HUES6 (cell line): Measurements from ENCODE around the gene ACSL1.
A peak's percentile ranks its signal among the peaks of the same experiment; 100 is the strongest.

Experiments used
- H3K27ac ChIP-seq: 2 replicates; pipeline ENCODE4 v1.7.0; 2013; ENCODE audit warnings: low read depth, mild to moderate bottlenecking, low read length, inconsistent platforms
- H3K27me3 ChIP-seq: 2 replicates; pipeline ENCODE4 v1.6.1; 2013; ENCODE audit warnings: low read length; ENCODE audit not compliant: control insufficient read depth, insufficient read depth
- H3K36me3 ChIP-seq: 2 replicates; pipeline ENCODE4 v1.6.1; 2013; ENCODE audit warnings: low read length; ENCODE audit not compliant: control insufficient read depth, insufficient read depth
- H3K4me1 ChIP-seq: 2 replicates; pipeline ENCODE4 v1.6.1; 2013; ENCODE audit warnings: low read length; ENCODE audit not compliant: control insufficient read depth, insufficient read depth
- H3K4me3 ChIP-seq: 2 replicates; pipeline ENCODE4 v1.5.1; 2013; ENCODE audit warnings: low read depth, low read length
- H3K9ac ChIP-seq: one replicate; pipeline ENCODE4 v1.6.1; 2013; ENCODE audit warnings: mild to moderate bottlenecking, low read length
- H3K9me3 ChIP-seq: 2 replicates; pipeline ENCODE4 v1.6.1; 2013; ENCODE audit warnings: low read depth, low read length; ENCODE audit not compliant: control insufficient read depth, insufficient read depth

The ACSL1 gene

DNA sequence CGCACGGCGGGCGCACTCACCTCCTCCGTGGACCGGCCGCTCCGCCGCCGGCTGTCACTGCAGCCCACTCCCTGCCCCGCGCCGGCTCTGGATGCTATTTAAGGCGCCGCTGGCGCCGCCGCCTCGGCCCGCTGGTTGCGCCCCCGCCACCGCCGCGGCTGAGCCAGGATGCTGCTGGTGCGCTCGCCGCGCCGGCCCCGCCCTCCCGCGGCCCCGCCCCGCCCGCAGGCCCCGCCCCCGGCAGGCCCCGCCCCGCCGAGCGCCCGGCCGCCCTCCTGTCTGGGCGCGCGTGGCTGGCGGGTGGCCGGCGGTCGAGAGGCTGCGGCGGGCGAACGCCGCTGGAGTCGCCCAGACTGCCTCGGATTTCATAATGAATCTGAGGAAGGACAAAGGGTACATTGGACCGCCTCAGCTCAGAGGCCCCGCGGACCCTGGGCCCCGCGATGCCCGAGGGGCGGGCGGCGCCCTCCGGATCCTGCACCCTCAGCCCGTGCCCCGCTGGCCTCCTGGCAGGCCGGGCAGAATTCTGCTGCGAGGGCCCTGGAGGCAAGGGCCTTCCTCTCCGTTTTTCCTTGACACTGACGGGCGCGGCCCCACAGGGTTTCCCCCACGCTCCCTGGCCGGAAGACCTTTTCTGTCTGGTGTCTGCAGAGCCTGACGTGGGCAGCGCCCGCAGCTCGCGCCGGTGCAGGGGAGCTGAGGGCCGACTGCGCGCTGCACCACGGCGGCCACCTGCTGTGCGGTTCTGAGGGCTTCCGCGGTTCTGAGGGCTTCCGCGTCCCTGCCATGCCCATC is at the start of gene ACSL1:
Gene ACSL1 (minus strand): TSS at position 73 of the 795 bp plus-strand sequence. CDS start 22,454 bp downstream, outside the sequence.
- Histone ChIP-seq H3K4me3 (peak within 1 kb of the TSS; percentile 83), H3K4me1 (0 out of 2 replicates have a peak, but pooled peaks cover 6% of the 10 kb centered on the region), H3K9me3 (no peaks in the 10 kb centered on the region), H3K9ac (no peak within 1 kb of the TSS), H3K27ac (no peak within 1 kb of the TSS), H3K27me3 (peaks cover 68% of the 10 kb centered on the region), H3K36me3 (no peaks in the 10 kb centered on the region)

DNA sequence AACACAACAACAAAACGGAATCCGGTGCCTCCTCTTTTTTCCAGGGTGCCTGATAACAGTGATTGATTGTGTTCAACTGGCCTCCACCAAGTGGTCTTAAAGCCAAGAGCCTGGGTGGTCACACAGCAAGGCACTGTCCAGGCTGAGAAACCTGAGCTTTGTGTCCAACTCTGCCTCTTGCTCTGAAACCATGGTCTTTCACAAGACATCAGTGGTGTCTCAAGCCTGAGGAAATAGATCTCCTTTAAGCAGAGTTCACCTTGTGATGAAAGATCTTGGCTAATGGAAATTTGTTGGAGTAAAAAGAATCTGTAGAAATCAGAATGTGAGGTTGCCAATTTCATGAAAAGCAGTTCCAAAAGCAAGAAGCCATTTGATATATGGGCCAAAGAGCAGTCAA is 47.3 kb upstream of the ACSL1 start:
- Histone ChIP-seq H3K9me3 (no peaks in the 10 kb centered on the region), H3K4me3 (no peak overlapping the region), H3K4me1 (no peaks in the 10 kb centered on the region), H3K27me3 (no peaks in the 10 kb centered on the region), H3K9ac (no peak overlapping the region), H3K27ac (no peak overlapping the region), H3K36me3 (no peaks in the 10 kb centered on the region)

DNA sequence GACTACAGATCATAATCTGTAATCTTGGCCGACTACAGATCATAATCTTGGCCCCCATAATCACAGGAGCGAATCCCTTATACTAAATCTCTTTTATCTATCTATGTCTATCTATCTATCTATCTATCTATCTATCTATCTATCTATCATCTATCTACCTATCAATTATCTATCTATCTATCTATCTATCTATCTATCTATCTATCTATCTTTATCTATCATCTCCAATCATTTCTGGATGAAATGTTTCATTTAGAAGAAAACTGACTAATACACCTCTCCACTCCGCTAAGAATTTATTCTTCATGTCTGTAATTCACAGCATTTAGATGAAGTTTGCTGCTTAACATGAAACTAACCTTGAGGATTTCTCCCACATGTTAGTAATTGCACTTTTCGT is 45.0 kb upstream of the ACSL1 start:
- H3K27me3 ChIP-seq = no peaks in the 10 kb centered on the region
- no peaks in the 10 kb centered on the region for H3K9me3 ChIP-seq
- no peaks in the 10 kb centered on the region for H3K36me3 ChIP-seq
- no peak overlapping the region for H3K9ac ChIP-seq
- H3K27ac ChIP-seq = no peak overlapping the region
- no peaks in the 10 kb centered on the region for H3K4me1 ChIP-seq
- H3K4me3 ChIP-seq = no peak overlapping the region

GRCh38 chr4:184868623-184869022 is 42.9 kb upstream of the ACSL1 start:
- Histone ChIP-seq H3K4me3 (no peak overlapping the region), H3K4me1 (no peaks in the 10 kb centered on the region), H3K27me3 (no peaks in the 10 kb centered on the region), H3K9ac (no peak overlapping the region), H3K9me3 (no peaks in the 10 kb centered on the region), H3K36me3 (no peaks in the 10 kb centered on the region), H3K27ac (no peak overlapping the region)

- Histone ChIP-seq H3K27ac (no peak overlapping the region), H3K36me3 (no peaks in the 10 kb centered on the region), H3K4me1 (no peaks in the 10 kb centered on the region), H3K4me3 (no peak overlapping the region), H3K9ac (no peak overlapping the region), H3K9me3 (no peaks in the 10 kb centered on the region), H3K27me3 (no peaks in the 10 kb centered on the region)
Measured at GRCh38 chr4:184863916-184864315, 38.1 kb upstream of the ACSL1 start.

GRCh38 chr4:184861047-184861446 is 35.3 kb upstream of the ACSL1 start:
- Histone ChIP-seq H3K27ac (no peak overlapping the region), H3K9ac (no peak overlapping the region), H3K27me3 (no peaks in the 10 kb centered on the region), H3K4me3 (no peak overlapping the region), H3K36me3 (no peaks in the 10 kb centered on the region), H3K4me1 (no peaks in the 10 kb centered on the region), H3K9me3 (no peaks in the 10 kb centered on the region)

- H3K27ac ChIP-seq = no peak overlapping the region
- H3K4me3 ChIP-seq = no peak overlapping the region
Measured at GRCh38 chr4:184860018-184860779, 34.4 kb upstream of the ACSL1 start.

DNA sequence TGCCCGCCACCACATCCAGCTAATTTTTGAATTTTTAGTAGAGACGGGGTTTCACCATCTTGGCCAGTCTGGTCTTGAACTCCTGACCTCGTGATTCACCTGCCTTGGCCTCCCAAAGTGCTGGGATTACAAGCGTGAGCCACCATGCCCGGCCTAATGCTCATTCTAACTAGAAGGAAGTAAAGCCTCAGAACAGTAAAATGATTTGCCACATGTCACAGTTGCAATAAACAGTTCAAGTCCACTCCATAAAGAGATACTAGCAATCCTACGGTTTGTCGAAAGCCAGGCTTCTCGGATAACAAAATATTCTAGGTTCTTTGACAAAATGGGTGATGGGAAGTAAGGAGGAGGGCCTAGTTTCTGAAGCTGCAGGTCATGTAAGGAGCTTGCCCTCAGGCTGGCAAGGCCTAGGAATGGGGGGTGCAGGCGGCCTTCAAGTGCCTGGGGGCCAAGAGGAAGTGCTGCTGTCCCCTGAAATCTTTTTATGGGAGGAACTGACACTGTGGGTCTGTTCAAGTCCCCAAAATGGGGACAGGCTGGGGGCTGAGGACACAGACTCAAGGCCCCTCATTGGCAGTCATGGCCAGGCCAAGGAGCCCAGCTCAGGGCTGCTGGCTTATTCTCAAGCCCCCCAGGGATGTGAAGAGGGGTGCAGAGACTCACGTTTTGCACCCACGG is 31.8 kb upstream of the ACSL1 start:
- no peak overlapping the region for H3K27ac ChIP-seq
- no peaks in the 10 kb centered on the region for H3K4me1 ChIP-seq
- H3K4me3 ChIP-seq = no peak overlapping the region
- H3K36me3 ChIP-seq = no peaks in the 10 kb centered on the region
- H3K9ac ChIP-seq = no peak overlapping the region
- H3K27me3 ChIP-seq = no peaks in the 10 kb centered on the region
- H3K9me3 ChIP-seq = no peaks in the 10 kb centered on the region

More at GRCh38 chr4:184860018-184860779, 34.4 kb upstream of the ACSL1 start:
- no peaks in the 10 kb centered on the region for H3K27me3 ChIP-seq
- H3K36me3 ChIP-seq = no peaks in the 10 kb centered on the region
- H3K9ac ChIP-seq = no peak overlapping the region
- H3K9me3 ChIP-seq = no peaks in the 10 kb centered on the region
- no peaks in the 10 kb centered on the region for H3K4me1 ChIP-seq

DNA sequence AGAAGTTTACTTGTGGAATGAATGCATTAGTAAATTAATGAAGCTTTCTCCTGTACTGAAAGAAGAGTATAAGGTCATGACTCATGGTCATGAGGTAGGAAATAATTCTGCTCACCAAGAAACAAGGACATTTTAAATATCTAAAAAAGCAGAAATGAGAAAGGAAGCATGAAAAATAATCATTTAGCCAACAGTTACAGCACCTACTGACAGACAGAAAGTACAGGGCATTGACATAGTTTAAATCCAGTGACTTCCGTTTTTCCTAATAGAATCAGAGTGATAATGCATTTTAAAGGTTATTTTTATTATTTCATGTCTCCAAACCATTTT is 30.5 kb upstream of the ACSL1 start:
- Histone ChIP-seq H3K27ac (no peak overlapping the region), H3K4me3 (no peak overlapping the region), H3K36me3 (no peaks in the 10 kb centered on the region), H3K27me3 (no peaks in the 10 kb centered on the region), H3K9ac (no peak overlapping the region), H3K4me1 (no peaks in the 10 kb centered on the region), H3K9me3 (no peaks in the 10 kb centered on the region)

- no peak overlapping the region for H3K9ac ChIP-seq
- no peak overlapping the region for H3K27ac ChIP-seq
- H3K27me3 ChIP-seq = peaks cover 2% of the 10 kb centered on the region; the same call in 1 of the 2 replicates
- H3K36me3 ChIP-seq = no peaks in the 10 kb centered on the region
- no peaks in the 10 kb centered on the region for H3K4me1 ChIP-seq
- no peaks in the 10 kb centered on the region for H3K9me3 ChIP-seq
- H3K4me3 ChIP-seq = no peak overlapping the region
Measured at GRCh38 chr4:184854673-184855072, 28.9 kb upstream of the ACSL1 start.

DNA sequence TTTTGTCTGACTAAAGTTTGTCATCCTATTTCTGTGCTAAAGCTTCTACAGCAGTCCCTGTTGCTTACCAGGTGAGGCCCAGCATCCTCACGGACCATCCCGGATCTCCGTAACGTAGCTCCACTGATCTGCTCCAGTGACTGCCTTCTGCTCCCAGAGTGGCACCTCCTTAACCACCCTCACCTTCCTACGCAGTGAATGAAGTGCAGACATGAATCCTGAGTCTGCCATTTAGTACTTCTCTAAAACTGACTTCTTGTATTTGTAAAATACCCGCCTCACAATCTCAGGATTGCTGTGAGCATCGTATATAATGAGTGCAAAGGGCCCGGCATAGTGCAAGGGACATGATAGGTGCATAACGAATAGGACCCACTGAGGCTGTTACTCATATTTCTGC is 27.7 kb upstream of the ACSL1 start:
- no peak overlapping the region for H3K4me3 ChIP-seq
- no peaks in the 10 kb centered on the region for H3K9me3 ChIP-seq
- no peak overlapping the region for H3K9ac ChIP-seq
- H3K27ac ChIP-seq = no peak overlapping the region
- H3K27me3 ChIP-seq = peaks cover 2% of the 10 kb centered on the region; the same call in 1 of the 2 replicates
- no peaks in the 10 kb centered on the region for H3K36me3 ChIP-seq
- no peaks in the 10 kb centered on the region for H3K4me1 ChIP-seq
